HG02943 (cell line): Measurements from ENCODE around the gene ABI2.

ENCODE experiments used
- ATAC-seq: cut with Tn5 transposase; IDR thresholded peaks from one replicate; pipeline ENCODE4 v1.9.1; 2021; ENCODE audit warnings: mild to moderate bottlenecking, low read depth, moderate library complexity; ENCODE audit not compliant: unreplicated experiment

The ABI2 gene

DNA sequence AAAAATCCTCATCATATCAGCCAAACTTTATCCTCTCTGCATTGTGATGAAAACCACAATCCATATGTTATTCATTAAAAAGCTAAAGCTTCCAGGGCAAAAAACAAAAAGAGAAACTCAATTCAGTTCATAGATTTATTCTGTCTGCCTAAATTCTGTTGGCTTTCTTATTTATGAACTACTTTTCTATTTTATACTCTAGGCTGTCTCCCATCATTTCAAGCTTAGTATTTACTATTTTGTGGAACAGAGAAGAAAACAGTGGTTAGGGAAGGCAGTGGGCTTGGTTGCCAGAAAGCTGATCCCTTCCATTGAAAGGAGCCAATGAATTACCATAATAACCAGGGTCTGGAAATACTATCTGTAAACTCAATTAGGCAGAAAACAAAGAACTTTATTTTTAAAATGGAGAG, 135.1 kb downstream of the ABI2 start:
- ATAC-seq = no peak

DNA sequence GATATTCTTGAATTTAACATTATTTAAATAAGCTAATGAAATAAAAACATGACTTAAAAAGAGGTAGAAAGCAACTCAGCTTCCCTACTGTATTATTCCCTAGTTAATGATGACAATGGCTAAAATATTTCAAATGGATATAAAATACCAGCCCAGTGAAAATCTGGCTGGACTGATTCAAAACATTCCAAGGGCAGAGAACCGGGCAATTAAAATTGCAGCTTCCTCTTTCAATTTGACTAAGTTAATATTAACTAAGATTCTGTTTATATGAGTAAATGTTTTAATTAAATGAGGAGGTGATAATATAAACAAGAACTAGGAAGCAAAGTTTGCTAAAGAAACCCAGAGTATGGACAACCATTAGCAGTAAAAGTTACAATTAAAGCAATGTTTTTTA, 141.4 kb downstream of the ABI2 start:
- no peak for ATAC-seq

DNA sequence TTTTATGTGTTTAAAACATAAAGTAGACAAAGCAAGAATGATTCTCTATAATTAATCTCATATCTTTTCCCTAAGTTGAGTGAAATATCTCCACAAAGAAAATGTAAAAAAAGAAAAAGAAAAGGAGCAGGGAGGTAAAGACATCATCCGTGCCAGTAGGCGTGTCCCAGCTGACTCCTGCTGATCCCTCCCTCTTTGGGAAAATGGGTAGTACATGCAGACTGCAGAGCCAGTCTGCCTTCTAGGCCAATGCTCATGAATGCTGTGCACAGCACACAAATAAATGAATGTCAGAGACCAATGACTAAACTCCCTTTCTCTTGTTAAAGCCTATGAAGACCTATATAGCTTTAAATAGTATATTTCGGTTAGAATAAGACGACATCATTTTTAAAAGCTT, 142.2 kb downstream of the ABI2 start:
- no peak for ATAC-seq

DNA sequence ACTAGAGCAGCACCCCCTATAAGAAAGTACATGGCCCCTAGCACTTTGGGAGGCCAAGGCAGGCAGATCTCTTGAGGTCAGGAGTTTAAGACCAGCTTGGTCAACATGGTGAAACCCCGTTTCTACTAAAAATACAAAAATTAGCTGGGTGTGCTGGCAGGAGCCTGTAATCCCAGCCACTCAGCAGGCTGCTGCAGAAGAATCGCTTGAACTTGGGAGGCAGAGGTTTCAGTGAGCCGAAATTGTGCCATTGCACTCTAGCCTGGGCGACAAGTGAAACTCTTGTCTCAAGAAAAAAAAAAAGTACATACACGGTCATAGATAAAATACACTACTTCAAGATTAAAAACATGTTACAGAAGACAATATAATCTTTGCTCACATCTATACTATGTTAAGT, 143.1 kb downstream of the ABI2 start:
- ATAC-seq = no peak

DNA sequence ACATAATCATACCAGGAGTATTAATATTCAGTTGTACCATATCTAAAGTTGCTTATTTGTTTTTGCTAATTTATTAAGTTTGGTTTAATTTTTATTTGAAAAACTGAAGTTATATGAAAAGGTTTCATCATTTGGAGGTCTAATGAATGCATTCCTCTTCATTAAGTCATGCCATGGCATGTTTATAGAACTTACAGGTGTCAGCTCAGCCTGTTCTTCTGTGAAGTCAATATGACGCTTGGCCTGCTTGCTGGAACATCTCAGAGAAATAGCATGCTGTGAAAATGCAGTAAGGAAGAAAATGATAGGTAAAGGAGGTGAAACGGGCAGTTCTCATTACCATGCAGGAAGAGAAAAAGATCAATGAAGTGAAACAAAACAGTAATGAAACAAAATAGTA, 148.7 kb downstream of the ABI2 start:
- no peak for ATAC-seq

DNA sequence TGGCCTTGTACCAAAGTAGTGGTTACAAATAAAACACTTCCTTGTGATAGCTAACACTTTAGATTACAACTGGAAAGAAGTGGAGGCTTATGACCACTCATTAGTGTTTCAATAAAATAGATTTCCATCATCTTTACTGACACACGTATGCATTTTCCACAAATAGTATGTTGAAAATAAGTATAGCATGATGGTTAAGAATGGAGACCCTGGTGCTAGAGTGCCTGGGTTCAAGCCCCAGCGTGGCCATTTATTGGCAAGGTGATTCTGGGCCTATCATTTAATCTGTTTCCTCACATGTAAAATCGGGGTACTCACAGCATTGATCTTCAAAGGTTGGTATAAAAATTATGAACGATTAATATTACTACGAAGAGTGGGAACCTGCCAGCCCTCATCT, 152.4 kb downstream of the ABI2 start:
- no peak for ATAC-seq

DNA sequence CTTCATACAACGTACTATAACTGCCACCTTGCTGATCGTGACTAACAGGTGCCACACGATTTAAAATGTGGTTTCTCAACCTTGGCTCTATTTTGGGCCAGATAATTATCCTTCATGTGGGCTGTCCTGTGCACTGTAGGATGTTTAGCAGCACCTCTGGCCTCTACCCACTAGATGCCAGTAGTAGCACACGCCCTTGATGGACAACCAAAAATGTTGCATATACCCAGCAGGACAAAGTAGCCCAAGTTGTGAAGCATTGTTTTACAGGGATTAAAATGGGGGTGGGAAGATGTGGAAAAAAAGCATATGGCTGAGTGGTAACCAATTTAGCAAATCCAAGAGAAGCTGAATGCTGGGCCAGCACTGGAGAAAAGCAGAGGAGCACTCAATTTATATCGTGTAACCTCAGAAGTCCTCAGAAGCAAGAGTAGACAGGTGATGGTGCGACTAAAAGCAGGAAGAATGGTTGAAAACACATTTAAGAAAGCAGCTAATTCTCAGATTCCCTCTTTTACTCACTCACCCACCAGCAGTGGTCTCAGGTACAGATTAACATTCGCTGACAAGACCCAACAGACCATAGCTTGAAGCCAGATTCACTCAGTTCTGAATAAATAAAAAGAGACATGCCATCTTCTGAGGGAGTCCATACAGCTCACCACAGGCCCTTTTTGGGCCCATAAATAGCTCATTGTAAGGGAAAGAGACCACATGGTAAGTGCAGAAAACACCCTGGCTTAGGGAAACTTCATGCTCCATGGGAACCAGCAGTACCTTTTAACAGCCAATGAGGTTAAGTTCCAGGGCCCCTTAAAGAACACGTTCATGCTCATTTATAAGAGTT, 156.3 kb downstream of the ABI2 start:
- ATAC-seq = no peak

DNA sequence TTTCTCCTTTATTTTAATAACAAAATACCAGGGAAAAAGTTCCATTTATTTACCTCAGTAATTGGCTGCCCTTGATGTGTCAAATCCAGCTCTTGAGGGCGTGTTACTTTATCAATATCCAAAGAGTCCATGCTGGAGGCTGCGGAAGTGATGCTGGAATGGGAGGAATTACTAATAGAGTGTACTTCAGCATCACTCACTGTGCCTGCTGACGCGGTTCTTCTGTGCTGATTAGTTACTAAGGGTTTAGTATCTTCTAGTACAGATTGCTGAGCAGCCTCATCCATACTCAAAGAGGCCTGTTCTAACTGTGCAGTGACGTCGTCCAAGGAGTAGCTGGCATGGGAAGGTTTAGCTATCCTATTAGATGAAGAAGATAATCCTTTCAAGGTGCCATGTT, 161.3 kb downstream of the ABI2 start:
- no peak for ATAC-seq

DNA sequence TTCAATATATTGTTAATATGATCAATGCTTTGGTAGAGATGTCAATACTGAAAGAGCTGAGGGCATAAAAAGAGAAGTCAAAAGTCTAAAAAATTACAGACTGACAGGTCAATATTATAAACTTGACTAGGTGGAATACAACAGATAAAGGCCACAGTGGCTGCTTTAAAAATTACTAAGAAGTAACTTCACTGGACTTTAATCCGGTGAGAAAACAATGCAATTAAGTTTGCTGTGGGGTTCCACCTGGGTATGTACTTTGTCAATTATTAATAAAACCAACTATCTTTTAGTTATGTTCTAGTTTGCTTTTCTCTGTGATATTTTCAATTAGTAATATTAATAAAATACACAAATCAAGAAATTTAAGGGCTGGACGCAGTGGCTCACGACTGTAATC, 162.2 kb downstream of the ABI2 start:
- no peak for ATAC-seq

GRCh38 chr2:203492965-203493364, 164.8 kb downstream of the ABI2 start:
- ATAC-seq = no peak
